A549 treated with CpdA at 1 μM for 4 hours (cell line): ENCODE data around the gene NKD2. TPM values are rescaled to one million over a fixed set of nuclear protein-coding genes. Genes with fewer than 3 reads are reported as not detected.

Experiments used
- total RNA-seq: library from RNA; stranded (reverse); fragments of 200-300 nt; extraction: Qiagen RNA extraction; gene quantifications from 5 replicates; pipeline ENCODE4 v1.2.3, GENCODE V29; 2022; ENCODE audit warnings: low read depth

Gene NKD2
- total RNA-seq = 10.7 to 13.1 TPM (median 12.0 TPM) in 5 replicates

GRCh38 chr5:1008451-1009358 is at the start of gene NKD2:
TSS of gene NKD2 (plus strand) at chr5:1008802. CDS start at chr5:1009058, 256 bp downstream.

Other genes with a start within 250 kb of the NKD2 start
- gene ZDHHC11B, start 224.1 kb upstream of the NKD2 start, total RNA-seq = 1.1 to 1.5 TPM (median 1.3 TPM) in 5 replicates
- gene ZDHHC11, start 157.8 kb upstream of the NKD2 start, total RNA-seq = 14.3 to 19.6 TPM (median 18.0 TPM) in 5 replicates
- gene BRD9, start 116.0 kb upstream of the NKD2 start, total RNA-seq = 32.3 to 42.7 TPM (median 36.6 TPM) in 5 replicates
- 61.0 to 69.9 TPM (median 65.6 TPM) in 5 replicates for gene TRIP13, start 115.9 kb upstream of the NKD2 start, total RNA-seq
- gene SLC12A7, start 103.3 kb downstream of the NKD2 start, total RNA-seq = 21.5 to 29.4 TPM (median 26.9 TPM) in 5 replicates
- gene SLC6A19, start 192.8 kb downstream of the NKD2 start, total RNA-seq = 0.02 TPM in 1 of 5 replicates, not detected in the others
- gene SLC6A18, start 216.6 kb downstream of the NKD2 start, total RNA-seq = not detected in 5 replicates